Large intestine (tissue), 3 donors: Measurements from ENCODE around the gene DAPK2. TPM values are rescaled to one million over a fixed set of nuclear protein-coding genes. Genes with fewer than 3 reads are reported as not detected.

Source experiments
- DNase-seq, 2 donors: peaks; one replicate each; pipeline versions ENCODE4 v3.0.0 to v3.0.0-alpha.2; 2013
- H3K27ac ChIP-seq: one replicate; pipeline ENCODE4 v1.5.1; 2013; ENCODE audit warnings: low read length
- H3K27me3 ChIP-seq: 2 replicates; pipeline ENCODE4 v1.6.1; 2013; ENCODE audit warnings: low read length; ENCODE audit not compliant: control insufficient read depth, insufficient read depth
- H3K36me3 ChIP-seq: 2 replicates; pipeline ENCODE4 v1.6.1; 2013; ENCODE audit warnings: low read length; ENCODE audit not compliant: control insufficient read depth, insufficient read depth
- H3K4me1 ChIP-seq: one replicate; pipeline ENCODE4 v1.6.1; 2013; ENCODE audit warnings: low read length; ENCODE audit not compliant: control insufficient read depth, insufficient read depth
- H3K4me3 ChIP-seq: one replicate; pipeline ENCODE4 v1.5.1; 2013; ENCODE audit warnings: low read length
- H3K9me3 ChIP-seq: one replicate; pipeline ENCODE4 v1.6.1; 2013; ENCODE audit warnings: mild to moderate bottlenecking, low read depth, low read length, moderate library complexity; ENCODE audit not compliant: control insufficient read depth
- WGBS: methylation state at CpG from one replicate; pipeline ENCODE4 v1.1.5; 2013; ENCODE audit warnings: low lambda C conversion rate; ENCODE audit not compliant: insufficient coverage; 5-methylcytosine and 5-hydroxymethylcytosine counted together
- polyA plus RNA-seq: library from polyadenylated mRNA; unstranded; fragments of 120-200 nt; gene quantifications from one replicate; pipeline ENCODE4 v1.2.1, GENCODE V29; 2013

DAPK2 gene
- polyA plus RNA-seq, 1 donor = 7.4 TPM

DNA sequence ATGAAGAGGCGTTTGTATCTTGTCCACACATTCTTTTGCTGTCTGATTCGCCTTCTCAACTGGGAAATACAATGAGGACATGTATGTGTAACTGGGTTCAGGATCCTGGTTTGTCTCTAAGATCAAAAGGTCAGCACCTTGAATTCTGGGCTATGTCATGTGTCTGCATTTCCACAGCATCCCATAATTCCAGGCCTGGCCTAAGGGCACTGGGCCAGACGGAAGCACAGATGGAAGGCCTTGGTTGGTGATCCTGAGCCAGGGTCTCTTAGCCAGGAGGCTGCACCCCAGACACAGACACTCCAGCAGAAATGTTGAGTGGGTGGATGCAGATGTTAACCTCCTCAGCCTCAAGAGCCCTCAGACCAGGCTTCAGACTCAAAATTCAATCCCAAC lies 188.8 kb downstream of the DAPK2 start:
- Histone ChIP-seq H3K27me3 (no peaks in the 10 kb centered on the region), H3K9me3 (peaks cover under 1% of the 10 kb centered on the region), H3K36me3 (no peaks in the 10 kb centered on the region), H3K4me3 (no peak overlapping the region), H3K27ac (no peak overlapping the region), H3K4me1 (no peaks in the 10 kb centered on the region)
- no CpG with 5 or more reads among the region's 3 CpGs for WGBS
- DNase-seq = no peak

Other genes starting within 250 kb of the DAPK2 start
- 51.1 TPM for gene HERC1, start 212.5 kb downstream of the DAPK2 start, polyA plus RNA-seq
- 99.9 TPM for gene CIAO2A, start 47.4 kb upstream of the DAPK2 start, polyA plus RNA-seq
- 93.6 TPM for gene SNX1, start 49.5 kb upstream of the DAPK2 start, polyA plus RNA-seq
- gene SNX22, start 105.2 kb upstream of the DAPK2 start, polyA plus RNA-seq = 2.7 TPM
- gene PPIB, start 116.5 kb upstream of the DAPK2 start, polyA plus RNA-seq = 513 TPM